Peyer's patch (tissue), 4 donors: Measurements from ENCODE around the gene KRTAP10-5.

Experiments
- POLR2A ChIP-seq, 2 donors: fragments of 450-650 bp; IDR thresholded peaks; one replicate each; pipeline ENCODE4 v1.5.1; 2017; ENCODE audit warnings: antibody characterized with exemption in 2 of 2, mild to moderate bottlenecking in 2 of 2, moderate library complexity in 2 of 2
- TF ChIP-seq, protein P1 (sequence below), 6 experiments: fragments of 450-650 bp in 4 of 6; fragments of 200-600 bp in 2 of 6; sonication (generic) in 1 of 6; IDR thresholded peaks; one replicate each; pipeline ENCODE4 v1.5.1; 2017 to 2019; ENCODE audit warnings: antibody characterized with exemption in 6 of 6, mild to moderate bottlenecking in 3 of 6, moderate library complexity in 1 of 6

DNA sequence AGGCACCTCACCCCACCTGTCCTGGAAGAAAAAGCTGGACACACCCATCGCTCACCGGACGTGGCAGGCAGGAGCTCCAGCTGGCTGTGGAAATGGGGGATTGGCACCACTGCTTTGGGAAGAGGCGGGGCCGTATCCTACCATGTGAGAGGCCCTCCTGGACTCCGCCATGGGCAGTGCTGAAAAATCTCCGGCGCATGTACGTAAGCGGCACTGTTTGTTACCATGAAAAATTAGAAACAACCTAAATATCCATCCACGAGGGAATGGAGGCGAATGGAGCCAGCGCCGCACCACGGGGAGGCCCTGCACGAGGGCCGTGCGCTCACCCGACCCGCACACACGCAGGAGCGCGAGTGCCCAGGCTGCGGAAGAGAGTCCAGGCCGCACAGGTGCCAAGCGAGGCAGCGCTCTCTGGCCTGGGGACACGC is 34.6 kb upstream of the KRTAP10-5 start:
- TF ChIP-seq, protein P1, sequence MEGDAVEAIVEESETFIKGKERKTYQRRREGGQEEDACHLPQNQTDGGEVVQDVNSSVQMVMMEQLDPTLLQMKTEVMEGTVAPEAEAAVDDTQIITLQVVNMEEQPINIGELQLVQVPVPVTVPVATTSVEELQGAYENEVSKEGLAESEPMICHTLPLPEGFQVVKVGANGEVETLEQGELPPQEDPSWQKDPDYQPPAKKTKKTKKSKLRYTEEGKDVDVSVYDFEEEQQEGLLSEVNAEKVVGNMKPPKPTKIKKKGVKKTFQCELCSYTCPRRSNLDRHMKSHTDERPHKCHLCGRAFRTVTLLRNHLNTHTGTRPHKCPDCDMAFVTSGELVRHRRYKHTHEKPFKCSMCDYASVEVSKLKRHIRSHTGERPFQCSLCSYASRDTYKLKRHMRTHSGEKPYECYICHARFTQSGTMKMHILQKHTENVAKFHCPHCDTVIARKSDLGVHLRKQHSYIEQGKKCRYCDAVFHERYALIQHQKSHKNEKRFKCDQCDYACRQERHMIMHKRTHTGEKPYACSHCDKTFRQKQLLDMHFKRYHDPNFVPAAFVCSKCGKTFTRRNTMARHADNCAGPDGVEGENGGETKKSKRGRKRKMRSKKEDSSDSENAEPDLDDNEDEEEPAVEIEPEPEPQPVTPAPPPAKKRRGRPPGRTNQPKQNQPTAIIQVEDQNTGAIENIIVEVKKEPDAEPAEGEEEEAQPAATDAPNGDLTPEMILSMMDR (IDR thresholded peaks at IDR 0.05): no peak
- TF ChIP-seq POLR2A (IDR thresholded peaks at IDR 0.05): no peak
